ENCODE results near the gene KLK10. TPM values are rescaled to one million over a fixed set of nuclear protein-coding genes. Genes with fewer than 3 reads are reported as not detected.

KLK10 gene
- total RNA-seq, 4 donors from 2014 or later, result 0.22 to 3.1 (median 1.4) TPM; not detected in 1

- WGBS, 2 donors, result 28% methylated on average over 5 of the region's 5 CpGs
- H3K27me3 ChIP-seq, result peaks cover 0 to 26% of the 10 kb centered on the region in 2 donors
- no peak for DNase-seq (ENCODE audit: low spot score in 2 of 2)
Observed at GRCh38 chr19:51027873-51028272, 8.4 kb upstream of the KLK10 start.

GRCh38 chr19:51027126-51027806 is 7.8 kb upstream of the KLK10 start:
- 34 to 43% methylated on average over 14 of the region's 14 CpGs for WGBS, 2 donors
- TF ChIP-seq CTCF (IDR thresholded peaks at IDR 0.05) (no peak), EP300 (IDR thresholded peaks at IDR 0.05) (no peak), POLR2A (IDR thresholded peaks at IDR 0.05) (no peak)
- peaks cover 0 to 29% of the 10 kb centered on the region in 2 donors for H3K27me3 ChIP-seq
- no peaks in the 10 kb centered on the region for H3K4me1 ChIP-seq
- no peaks in the 10 kb centered on the region for H3K36me3 ChIP-seq
- no peak for DNase-seq (ENCODE audit: low spot score in 2 of 2)
- H3K27ac ChIP-seq, result no peak overlapping the region
- H3K4me3 ChIP-seq, result no peak overlapping the region
- peaks cover 0 to 3% (median 0%) of the 10 kb centered on the region in 4 donors for H3K9me3 ChIP-seq

More at GRCh38 chr19:51027873-51028272, 8.4 kb upstream of the KLK10 start:
- no peak for TF ChIP-seq EP300 (IDR thresholded peaks at IDR 0.05)
- H3K27ac ChIP-seq, result no peak overlapping the region
- H3K9me3 ChIP-seq, result peaks cover 0 to 3% (median 0%) of the 10 kb centered on the region in 4 donors
- H3K4me1 ChIP-seq, result no peaks in the 10 kb centered on the region
- H3K4me3 ChIP-seq, result no peak overlapping the region
- no peaks in the 10 kb centered on the region for H3K36me3 ChIP-seq

- DNase-seq (ENCODE audit: low spot score in 2 of 2), result no peak
- no peak for TF ChIP-seq POLR2A (IDR thresholded peaks at IDR 0.05)
- TF ChIP-seq EP300 (IDR thresholded peaks at IDR 0.05), result no peak
- 77 to 81% methylated on average over 7 to 10 of the region's 11 CpGs for WGBS, 2 donors
- Histone ChIP-seq H3K9me3 (no peaks in the 10 kb centered on the region), H3K4me1 (no peaks in the 10 kb centered on the region), H3K4me3 (no peak within 1 kb of the TSS), H3K27ac (no peak within 1 kb of the TSS), H3K27me3 (peaks cover 0 to 29% of the 10 kb centered on the region in 2 donors), H3K36me3 (no peaks in the 10 kb centered on the region)
Observed at GRCh38 chr19:51026554-51026831, 7.0 kb upstream of the KLK10 start, which contains the start of gene KLK11. KLK11 (minus strand) TSS chr19:51026616; CDS start chr19:51025631, 985 bp downstream.

GRCh38 chr19:51025809-51026553 is 6.5 kb upstream of the KLK10 start:
- Histone ChIP-seq H3K27me3 (peaks cover 0 to 29% of the 10 kb centered on the region in 2 donors), H3K9me3 (no peaks in the 10 kb centered on the region), H3K4me3 (no peak overlapping the region), H3K36me3 (no peaks in the 10 kb centered on the region), H3K4me1 (peaks cover 0 to 4% (median 0%) of the 10 kb centered on the region in 4 donors), H3K27ac (no peak overlapping the region)
- TF ChIP-seq CTCF (IDR thresholded peaks at IDR 0.05) (no peak), EP300 (IDR thresholded peaks at IDR 0.05) (no peak), POLR2A (IDR thresholded peaks at IDR 0.05) (no peak)
- 57 to 66% methylated on average over 14 to 16 of the region's 18 CpGs for WGBS, 2 donors
- no peak for DNase-seq (ENCODE audit: low spot score in 2 of 2)

- no peaks in the 10 kb centered on the region for H3K9me3 ChIP-seq
- H3K4me3 ChIP-seq, result no peak overlapping the region
- DNase-seq (ENCODE audit: low spot score in 2 of 2), result no peak
- H3K4me1 ChIP-seq, result peaks cover 0 to 4% (median 0%) of the 10 kb centered on the region in 4 donors
- no peak overlapping the region for H3K27ac ChIP-seq
- WGBS, 2 donors, result 72 to 84% methylated on average over 6 of the region's 6 CpGs
- H3K27me3 ChIP-seq, result peaks cover 0 to 29% of the 10 kb centered on the region in 2 donors
- TF ChIP-seq CTCF (IDR thresholded peaks at IDR 0.05) (no peak), POLR2A (IDR thresholded peaks at IDR 0.05) (no peak), EP300 (IDR thresholded peaks at IDR 0.05) (no peak)
- no peaks in the 10 kb centered on the region for H3K36me3 ChIP-seq
Observed at GRCh38 chr19:51025401-51025800, 5.9 kb upstream of the KLK10 start.

- Histone ChIP-seq H3K27ac (no peak overlapping the region), H3K4me3 (no peak overlapping the region), H3K9me3 (no peaks in the 10 kb centered on the region), H3K4me1 (peaks cover 0 to 9% (median 0%) of the 10 kb centered on the region in 4 donors), H3K36me3 (no peaks in the 10 kb centered on the region), H3K27me3 (peaks cover 0 to 34% of the 10 kb centered on the region in 2 donors)
- no peak for DNase-seq (ENCODE audit: low spot score in 2 of 2)
- TF ChIP-seq EP300 (IDR thresholded peaks at IDR 0.05) (no peak), CTCF (IDR thresholded peaks at IDR 0.05) (no peak), POLR2A (IDR thresholded peaks at IDR 0.05) (no peak)
- WGBS, 2 donors, result 45 to 46% methylated on average over 5 of the region's 5 CpGs
Observed at GRCh38 chr19:51024924-51025323, 5.4 kb upstream of the KLK10 start.
